GM18526 (cell line): ENCODE measurements around the gene PARVB.

Source experiments
- POLR2A ChIP-seq: IDR thresholded peaks from 3 replicates; pipeline ENCODE4 v1.6.1; 2011; ENCODE audit not compliant: insufficient read length; ENCODE audit errors: extremely low read depth

The PARVB gene

GRCh38 chr22:44210722-44211121, 186.6 kb downstream of the PARVB start:
- no peak for TF ChIP-seq POLR2A

- no peak for TF ChIP-seq POLR2A
Observed at GRCh38 chr22:44211256-44211945, 187.3 kb downstream of the PARVB start.

GRCh38 chr22:44211946-44212930, 188.1 kb downstream of the PARVB start:
- TF ChIP-seq POLR2A, result no peak

- no peak for TF ChIP-seq POLR2A
Observed at GRCh38 chr22:44212936-44213335, 188.8 kb downstream of the PARVB start.

GRCh38 chr22:44213489-44214043, 189.5 kb downstream of the PARVB start:
- TF ChIP-seq POLR2A, result no peak

GRCh38 chr22:44214187-44214586, 190.1 kb downstream of the PARVB start:
- no peak for TF ChIP-seq POLR2A

GRCh38 chr22:44214764-44215163, 190.7 kb downstream of the PARVB start:
- no peak for TF ChIP-seq POLR2A

GRCh38 chr22:44215287-44215686, 191.2 kb downstream of the PARVB start:
- no peak for TF ChIP-seq POLR2A

- TF ChIP-seq POLR2A, result no peak
Observed at GRCh38 chr22:44217346-44217745, 193.2 kb downstream of the PARVB start.

GRCh38 chr22:44218071-44218470, 194.0 kb downstream of the PARVB start:
- TF ChIP-seq POLR2A, result no peak

- TF ChIP-seq POLR2A, result no peak
Observed at GRCh38 chr22:44219101-44219870, 195.2 kb downstream of the PARVB start.

- TF ChIP-seq POLR2A, result no peak
Observed at GRCh38 chr22:44220727-44221680, 196.9 kb downstream of the PARVB start.

- TF ChIP-seq POLR2A, result no peak
Observed at GRCh38 chr22:44221710-44222475, 197.8 kb downstream of the PARVB start.
